GM12892 (cell line): ENCODE data around the gene CHST11.

ENCODE experiments used
- POLR2A ChIP-seq: IDR thresholded peaks from 2 replicates; pipeline ENCODE4 v1.6.1; 2011; ENCODE audit warnings: low read depth, low read length, control low read depth
- POLR2AphosphoS5 ChIP-seq: IDR thresholded peaks from 2 replicates; pipeline ENCODE4 v1.6.1; 2011; ENCODE audit warnings: low read depth, low read length, control low read depth
- TAF1 ChIP-seq: IDR thresholded peaks from 2 replicates; pipeline ENCODE4 v1.6.1; 2011; ENCODE audit warnings: low read depth, mild to moderate bottlenecking, control low read depth, low read length, borderline replicate concordance

DNA sequence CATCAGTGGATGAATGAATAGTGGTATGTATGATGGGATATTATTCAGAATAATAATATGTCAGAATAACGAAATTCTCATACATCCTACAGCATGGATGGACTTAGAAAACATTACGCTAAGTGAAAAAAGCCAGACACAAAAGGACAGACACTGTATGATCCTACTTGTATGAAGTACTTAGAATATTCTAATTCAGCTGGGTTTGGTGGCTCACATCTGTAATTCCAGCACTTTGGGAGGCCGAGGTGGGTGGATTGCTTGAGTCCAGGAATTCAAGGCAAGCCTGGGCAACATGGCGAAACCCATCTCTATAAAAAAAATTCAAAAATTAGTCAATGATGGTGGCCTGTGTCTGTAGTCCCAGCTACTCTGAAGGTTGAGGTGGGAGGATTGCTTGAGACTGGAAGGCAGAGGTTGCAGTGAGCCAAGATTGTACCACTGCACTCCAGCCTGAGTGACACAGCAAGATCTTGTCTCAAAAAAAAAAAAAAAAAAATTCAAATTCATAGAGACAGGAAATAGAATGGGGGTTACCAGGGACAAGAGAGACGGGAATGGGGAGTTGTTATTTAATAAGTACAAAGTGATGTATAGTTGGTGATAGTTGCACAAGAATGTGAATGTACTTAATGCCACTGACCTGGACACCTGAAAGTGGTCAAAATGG lies 132.3 kb downstream of the CHST11 start:
- TF ChIP-seq POLR2A (no peak), POLR2AphosphoS5 (no peak), TAF1 (no peak)
